ENCODE results near the gene COL6A2. TPM values are rescaled to one million over a fixed set of nuclear protein-coding genes. Genes with fewer than 3 reads are reported as not detected.

The COL6A2 gene
- total and polyA plus RNA-seq, 8 donors, result 79.3 to 3,737 (median 398) TPM

GRCh38 chr21:46126309-46127238, 28.7 kb downstream of the COL6A2 start:
- H3K9me3 ChIP-seq, result no peaks in the 10 kb centered on the region
- no peak overlapping the region for H3K27ac ChIP-seq
- H3K4me3 ChIP-seq, result no peak overlapping the region
- no peak for TF ChIP-seq POLR2AphosphoS5 (IDR thresholded peaks at IDR 0.05)
- no peak for TF ChIP-seq POLR2A (IDR thresholded peaks at IDR 0.05)
- no peak for TF ChIP-seq CTCF (IDR thresholded peaks at IDR 0.05)
- TF ChIP-seq EP300 (IDR thresholded peaks at IDR 0.05), result no peak
- no peak for DNase-seq
- intact Hi-C loops (cut with DNase I; ENCODE audit: low total_unique reads), result loop anchor here (10.0 kb wide), 1 partner anchor 132 kb away; no protein-coding TSS in a partner anchor
- peaks cover 25 to 81% (median 66%) of the 10 kb centered on the region in 4 donors for H3K36me3 ChIP-seq
- H3K27me3 ChIP-seq, result no peaks in the 10 kb centered on the region
- WGBS, 5 donors, result 74 to 87% (median 77%) methylated on average over 20 to 32 of the region's 32 CpGs
- no peaks in the 10 kb centered on the region for H3K4me1 ChIP-seq

- no peak for DNase-seq
- Histone ChIP-seq H3K9me3 (no peaks in the 10 kb centered on the region), H3K27ac (no peak overlapping the region), H3K4me1 (no peaks in the 10 kb centered on the region), H3K27me3 (no peaks in the 10 kb centered on the region), H3K4me3 (no peak overlapping the region), H3K36me3 (peaks cover 16 to 79% (median 61%) of the 10 kb centered on the region in 4 donors)
- intact Hi-C loops (cut with DNase I; ENCODE audit: low total_unique reads), result loop anchor here (10.0 kb wide), 1 partner anchor 133 kb away; no protein-coding TSS in a partner anchor
- 85 to 92% (median 89%) methylated on average over 26 to 40 of the region's 40 CpGs for WGBS, 5 donors
- TF ChIP-seq EP300 (IDR thresholded peaks at IDR 0.05), result no peak
- TF ChIP-seq CTCF (IDR thresholded peaks at IDR 0.05), result no peak
- TF ChIP-seq POLR2AphosphoS5 (IDR thresholded peaks at IDR 0.05), result no peak
- TF ChIP-seq POLR2A (IDR thresholded peaks at IDR 0.05), result no peak
Observed at GRCh38 chr21:46127239-46128105, 29.6 kb downstream of the COL6A2 start.

GRCh38 chr21:46128106-46128932, 30.4 kb downstream of the COL6A2 start:
- intact Hi-C loops (cut with DNase I; ENCODE audit: low total_unique reads), result loop anchor here (10.0 kb wide), 1 partner anchor 134 kb away; no protein-coding TSS in a partner anchor
- no peak overlapping the region for H3K27ac ChIP-seq
- DNase-seq, result peak in 1 of 2 donors; percentile 55
- H3K9me3 ChIP-seq, result no peaks in the 10 kb centered on the region
- H3K36me3 ChIP-seq, result peaks cover 11 to 75% (median 55%) of the 10 kb centered on the region in 4 donors
- WGBS, 5 donors, result 49 to 66% (median 58%) methylated on average over 14 to 23 of the region's 23 CpGs
- no peak overlapping the region for H3K4me3 ChIP-seq
- H3K27me3 ChIP-seq, result no peaks in the 10 kb centered on the region
- no peaks in the 10 kb centered on the region for H3K4me1 ChIP-seq
- no peak for TF ChIP-seq CTCF (IDR thresholded peaks at IDR 0.05)
- TF ChIP-seq POLR2A (IDR thresholded peaks at IDR 0.05), result no peak
- no peak for TF ChIP-seq EP300 (IDR thresholded peaks at IDR 0.05)
- TF ChIP-seq POLR2AphosphoS5 (IDR thresholded peaks at IDR 0.05), result no peak
